Thyroid gland (tissue), 4 donors: ENCODE data around the gene SORCS2.

ENCODE experiments used
- POLR2A ChIP-seq, 2 donors: fragments of 450-650 bp; IDR thresholded peaks; one replicate each; pipeline ENCODE4 v1.6.1; 2017; ENCODE audit warnings: antibody characterized with exemption in 2 of 2, mild to moderate bottlenecking in 2 of 2, moderate library complexity in 1 of 2
- TF ChIP-seq, protein P1 (sequence below), 6 experiments: fragments of 200-600 bp in 3 of 6; fragments of 450-650 bp in 3 of 6; sonication (generic) in 3 of 6; IDR thresholded peaks; one replicate each; pipeline ENCODE4 v1.5.1; 2016 to 2019; ENCODE audit warnings: antibody characterized with exemption in 6 of 6, mild to moderate bottlenecking in 2 of 6, inconsistent platforms in 1 of 6, moderate library complexity in 1 of 6

DNA sequence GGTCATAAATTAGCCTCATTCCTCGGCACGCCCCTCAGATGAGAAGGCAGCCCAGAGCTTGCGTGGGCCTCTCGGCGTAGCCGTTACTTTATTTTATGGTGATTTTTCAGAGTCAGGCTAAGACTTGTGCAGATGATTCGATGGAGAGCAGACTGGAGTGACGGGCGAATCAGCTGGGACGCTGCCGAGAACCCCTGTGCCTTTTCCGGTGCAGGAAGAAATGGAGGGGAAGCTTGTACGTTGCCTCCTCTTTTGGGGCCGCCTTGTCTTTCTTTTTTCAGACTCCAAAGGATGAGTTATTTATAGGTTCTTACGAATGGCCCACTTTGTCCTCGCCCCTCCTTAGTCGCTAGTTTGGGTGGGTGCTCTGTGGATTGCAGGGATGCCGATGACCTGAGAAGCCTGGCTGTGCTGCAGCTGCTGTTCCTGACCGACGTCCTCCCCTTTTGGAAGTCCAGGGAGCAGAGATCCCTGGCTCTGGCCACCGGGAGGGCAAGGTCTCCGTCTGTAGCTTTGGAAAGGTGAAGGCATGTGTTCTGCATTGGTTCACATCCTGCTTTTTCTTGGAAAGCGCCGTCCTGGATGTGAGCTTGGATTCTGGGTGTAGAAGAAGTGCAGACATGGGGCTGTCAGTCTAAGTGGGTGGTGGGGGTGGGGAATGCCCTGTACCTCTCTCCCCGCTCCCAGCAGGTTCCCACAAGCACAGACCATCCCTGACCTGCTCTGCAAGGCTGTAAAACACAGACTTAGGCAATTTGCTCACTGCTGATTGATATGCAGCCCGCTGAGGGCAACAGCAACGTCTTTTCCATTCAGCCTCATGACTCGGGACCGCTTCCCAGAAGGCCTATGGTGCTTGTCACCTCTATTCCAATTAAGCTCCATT is 9.3 kb downstream of the SORCS2 start:
- TF ChIP-seq POLR2A (IDR thresholded peaks at IDR 0.05) = no peak
- TF ChIP-seq, protein P1, sequence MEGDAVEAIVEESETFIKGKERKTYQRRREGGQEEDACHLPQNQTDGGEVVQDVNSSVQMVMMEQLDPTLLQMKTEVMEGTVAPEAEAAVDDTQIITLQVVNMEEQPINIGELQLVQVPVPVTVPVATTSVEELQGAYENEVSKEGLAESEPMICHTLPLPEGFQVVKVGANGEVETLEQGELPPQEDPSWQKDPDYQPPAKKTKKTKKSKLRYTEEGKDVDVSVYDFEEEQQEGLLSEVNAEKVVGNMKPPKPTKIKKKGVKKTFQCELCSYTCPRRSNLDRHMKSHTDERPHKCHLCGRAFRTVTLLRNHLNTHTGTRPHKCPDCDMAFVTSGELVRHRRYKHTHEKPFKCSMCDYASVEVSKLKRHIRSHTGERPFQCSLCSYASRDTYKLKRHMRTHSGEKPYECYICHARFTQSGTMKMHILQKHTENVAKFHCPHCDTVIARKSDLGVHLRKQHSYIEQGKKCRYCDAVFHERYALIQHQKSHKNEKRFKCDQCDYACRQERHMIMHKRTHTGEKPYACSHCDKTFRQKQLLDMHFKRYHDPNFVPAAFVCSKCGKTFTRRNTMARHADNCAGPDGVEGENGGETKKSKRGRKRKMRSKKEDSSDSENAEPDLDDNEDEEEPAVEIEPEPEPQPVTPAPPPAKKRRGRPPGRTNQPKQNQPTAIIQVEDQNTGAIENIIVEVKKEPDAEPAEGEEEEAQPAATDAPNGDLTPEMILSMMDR (IDR thresholded peaks at IDR 0.05) = no peak
